K562 (cell line): ENCODE results near the gene AJM1. TPM values are rescaled to one million over a fixed set of nuclear protein-coding genes. Genes with fewer than 3 reads are reported as not detected.

Source experiments
- ATAC-seq: fragments of 200-7000 bp; cut with Tn5 transposase; 3 replicates; pipeline ENCODE4 v1.9.1; 2020; ENCODE audit warnings: moderate library complexity
- BruUV-seq: library from RNA; stranded (reverse); fragments of 400-500 nt; replicated peaks from 2 replicates; lab custom pipeline; 2021; lab: Mats Ljungman, UMichigan
- CTCF ChIA-PET: fragments of 300-600 bp; formaldehyde crosslinking; extraction: SDS; loops from one replicate; lab custom pipeline; 2021; ENCODE audit warnings: low intra/inter-chr PET ratio; lab: Yijun Ruan, JAX
- POLR2A ChIA-PET: fragments of 300-600, 350-650 bp; sonication (Branson Sonifier 250); formaldehyde crosslinking; extraction: SDS; loops from one replicate; lab custom pipeline; 2021; ENCODE audit warnings: antibody characterized with exemption, inconsistent platforms; lab: Yijun Ruan, JAX
- DNase-seq, 4 experiments: peaks; one replicate each; pipeline versions ENCODE4 v3.0.0 to v3.0.0-alpha.2; 2011 to 2018; ENCODE audit warnings: low spot score in 3 of 4, mixed read lengths in 3 of 4; ENCODE audit errors: extremely low read depth in 1 of 4
- FAIRE-seq: peaks from 2 replicates; lab custom pipeline; 2011; peaks lifted over from hg19 to GRCh38; lab: Jason Lieb, UNC
- H2AFZ ChIP-seq: 2 replicates; pipeline ENCODE4 v1.6.0; 2011; ENCODE audit warnings: low read depth, low read length, control low read depth, inconsistent platforms
- H3K27ac ChIP-seq: fragments of 200-600 bp; 3 replicates; pipeline ENCODE4 v1.8.0; 2011; ENCODE audit warnings: low read depth, mild to moderate bottlenecking, control low read depth, inconsistent platforms, low read length, moderate library complexity, mixed read lengths; ENCODE audit errors: extremely low read depth
- H3K27me3 ChIP-seq, 2 experiments: fragments of 300-600 bp in 1 of 2; 2 replicates in 1 of 2; 3 replicates in 1 of 2; pipeline versions ENCODE4 v1.6.0 to v1.8.0; 2011; ENCODE audit warnings: inconsistent platforms in 2 of 2, low read length in 2 of 2, mild to moderate bottlenecking in 1 of 2, mixed read lengths in 1 of 2, moderate library complexity in 1 of 2; ENCODE audit not compliant: control insufficient read depth in 2 of 2, insufficient read depth in 2 of 2
- H3K36me3 ChIP-seq: fragments of 300-600 bp; 3 replicates; pipeline ENCODE4 v1.8.0; 2011; ENCODE audit warnings: mild to moderate bottlenecking, low read length, inconsistent platforms; ENCODE audit not compliant: control insufficient read depth, insufficient read depth
- H3K4me1 ChIP-seq, 2 experiments: fragments of 200-600 bp in 1 of 2; replicated peaks in 1 of 2; 2 replicates in 1 of 2; 3 replicates in 1 of 2; pipeline versions ENCODE4 v1.5.1 to v1.8.0; 2011; ENCODE audit warnings: inconsistent platforms in 2 of 2, low read length in 2 of 2, mild to moderate bottlenecking in 1 of 2, mixed read lengths in 1 of 2, moderate library complexity in 1 of 2; ENCODE audit not compliant: control insufficient read depth in 2 of 2, insufficient read depth in 2 of 2
- H3K4me2 ChIP-seq: 2 replicates; pipeline ENCODE4 v1.6.1; 2011; ENCODE audit warnings: low read length, control low read depth, inconsistent platforms, mixed read lengths; ENCODE audit not compliant: insufficient read depth
- H3K4me3 ChIP-seq: fragments of 200-600 bp; sonication (generic), shearing (Covaris generic); 2 replicates; pipeline ENCODE4 v1.5.1; 2016; ENCODE audit warnings: control low read depth, inconsistent platforms
- H3K79me2 ChIP-seq: fragments of 200-600 bp; 3 replicates; pipeline ENCODE4 v1.8.0; 2011; ENCODE audit warnings: low read length, inconsistent platforms; ENCODE audit not compliant: control insufficient read depth, insufficient read depth
- H3K9ac ChIP-seq, 2 experiments: 2 replicates each; pipeline versions ENCODE4 v1.6.0 to v1.6.1; 2011; ENCODE audit warnings: low read depth in 2 of 2, low read length in 2 of 2, control low read depth in 1 of 2, inconsistent platforms in 1 of 2, mild to moderate bottlenecking in 1 of 2, mixed read lengths in 1 of 2; ENCODE audit not compliant: insufficient read depth in 1 of 2
- H3K9me1 ChIP-seq: one replicate; pipeline ENCODE4 v1.6.0; 2011; ENCODE audit warnings: inconsistent platforms, mild to moderate bottlenecking, low read length, moderate library complexity; ENCODE audit not compliant: control insufficient read depth, insufficient read depth
- H3K9me3 ChIP-seq: replicated peaks from 2 replicates; pipeline ENCODE4 v1.5.1; 2011; ENCODE audit warnings: low read depth, low read length, inconsistent platforms; ENCODE audit not compliant: control insufficient read depth, insufficient read depth
- H4K20me1 ChIP-seq: replicated peaks from 2 replicates; pipeline ENCODE4 v1.6.1; 2011; ENCODE audit warnings: low read length, inconsistent platforms, mixed read lengths; ENCODE audit not compliant: control insufficient read depth, insufficient read depth
- GTF2E2 ChIP-seq: fragments of 200-800 bp; sonication (Bioruptor generic); IDR thresholded peaks from 2 replicates; pipeline ENCODE4 v1.6.1; 2016; ENCODE audit warnings: missing genetic modification characterization, missing compliant biosample characterization
- HCFC1 ChIP-seq: IDR thresholded peaks from 2 replicates; pipeline ENCODE4 v1.6.1; 2012; ENCODE audit warnings: low read depth, low read length, improper control_type of control experiment
- MBD1 ChIP-seq: fragments of 250-450 bp; sonication (Bioruptor Pico); IDR thresholded peaks from 2 replicates; pipeline ENCODE4 v1.8.0; 2022; ENCODE audit warnings: inconsistent platforms
- POLR2G ChIP-seq: fragments of 200-400 bp; formaldehyde crosslinking; IDR thresholded peaks from 2 replicates; pipeline ENCODE4 v1.6.1; 2017; ENCODE audit warnings: low read depth, mild to moderate bottlenecking, antibody characterized with exemption, low read length, moderate library complexity
- RBM22 ChIP-seq: fragments of 200-400 bp; formaldehyde crosslinking; IDR thresholded peaks from 2 replicates; pipeline ENCODE4 v1.6.1; 2018; ENCODE audit warnings: low read length, low read depth; ENCODE audit not compliant: poor library complexity, severe bottlenecking
- WGBS: fragments of 100-300 bp; shearing (Covaris generic); methylation state at CpG from one replicate; pipeline ENCODE4 v1.1.6; 2016; ENCODE audit warnings: low coverage, mixed read lengths; ENCODE audit not compliant: insufficient coverage; ENCODE audit errors: missing lambda C conversion rate; 5-methylcytosine and 5-hydroxymethylcytosine counted together
- in situ Hi-C: fragments of 300-500 bp; cut with MboI; formaldehyde crosslinking; loops from 4 replicates; pipeline ENCODE4 v1.15.0; 2018; ENCODE audit warnings: inconsistent platforms, mixed read lengths
- intact Hi-C: fragments of 100-400 bp; cut with micrococcal nuclease; formaldehyde crosslinking; loops from 2 replicates; pipeline ENCODE4 v1.14.2; 2022
- polyA plus RNA-seq, 8 experiments: library from polyadenylated mRNA; depleted of rRNA in 4 of 8; stranded (reverse) in 5 of 8; unstranded in 3 of 8; fragments of >200 nt; fragmentation: Nextera tagmentation in 2 of 8; fragmentation: Illumina TruSeq in 1 of 8; extraction: Ambion mirVana in 2 of 8; extraction: Trizol in 1 of 8; gene quantifications; 2 replicates each; pipeline versions ENCODE4 v1.2.1 to v1.2.3, GENCODE V29; 2011 to 2014; ENCODE audit warnings: inconsistent platforms in 1 of 8, missing spikeins in 1 of 8
- total RNA-seq, 7 experiments: library from RNA; depleted of rRNA in 6 of 7; stranded (reverse); fragments of >200 nt in 6 of 7; fragmentation: Illumina TruSeq in 2 of 7; extraction: Trizol in 2 of 7; gene quantifications; 2 replicates each; pipeline versions ENCODE4 v1.2.1 to v1.2.3, GENCODE V29; 2011 to 2021; ENCODE audit warnings: low replicate concordance in 1 of 7
- TF ChIP-seq, protein P1 (sequence below): fragments of 250-450 bp; sonication (Bioruptor Pico); IDR thresholded peaks from 2 replicates; pipeline ENCODE4 v1.4.0; 2020; ENCODE audit warnings: mild to moderate bottlenecking, moderate library complexity

Gene AJM1
- total and polyA plus RNA-seq, 9 of the 15 experiments (the other 6 are each of a cell fraction or from before 2014, with no cell fraction given) = 0.01 to 3.7 (median 0.65) TPM; not detected in 1

GRCh38 chr9:136844761-136845464, 2.6 kb downstream of the AJM1 start:
- Histone ChIP-seq H2AFZ (no peak overlapping the region), H3K79me2 (peaks cover 16% of the 10 kb centered on the region), H3K4me2 (no peak overlapping the region), H3K9ac (no peak overlapping the region), H3K9me1 (no peaks in the 10 kb centered on the region), H3K9me3 (no peaks in the 10 kb centered on the region), H3K27me3 (no peaks in the 10 kb centered on the region), H3K4me1 (peaks cover 10 to 85% of the 10 kb centered on the region in 2 experiments), H3K27ac (no peak overlapping the region), H3K36me3 (peaks cover 10% of the 10 kb centered on the region; the same call in 2 of the 3 replicates), H4K20me1 (peaks cover 15% of the 10 kb centered on the region), H3K4me3 (no peak overlapping the region)
- TF ChIP-seq RBM22 = peak; percentile 21
- TF ChIP-seq GTF2E2 = no peak
- no TSS peak for BruUV-seq
- 97% methylated on average over 28 of the region's 88 CpGs for WGBS
- in situ Hi-C loops = no loop called here
- no peak for FAIRE-seq
- ATAC-seq = no peak
- CTCF ChIA-PET = no interaction called here
- intact Hi-C loops = loop anchor here (5.0 kb wide), 1 partner anchor 97 kb away; the partner anchor contains the start of gene FBXW5
- no peak for DNase-seq
- POLR2A ChIA-PET = no interaction called here

DNA sequence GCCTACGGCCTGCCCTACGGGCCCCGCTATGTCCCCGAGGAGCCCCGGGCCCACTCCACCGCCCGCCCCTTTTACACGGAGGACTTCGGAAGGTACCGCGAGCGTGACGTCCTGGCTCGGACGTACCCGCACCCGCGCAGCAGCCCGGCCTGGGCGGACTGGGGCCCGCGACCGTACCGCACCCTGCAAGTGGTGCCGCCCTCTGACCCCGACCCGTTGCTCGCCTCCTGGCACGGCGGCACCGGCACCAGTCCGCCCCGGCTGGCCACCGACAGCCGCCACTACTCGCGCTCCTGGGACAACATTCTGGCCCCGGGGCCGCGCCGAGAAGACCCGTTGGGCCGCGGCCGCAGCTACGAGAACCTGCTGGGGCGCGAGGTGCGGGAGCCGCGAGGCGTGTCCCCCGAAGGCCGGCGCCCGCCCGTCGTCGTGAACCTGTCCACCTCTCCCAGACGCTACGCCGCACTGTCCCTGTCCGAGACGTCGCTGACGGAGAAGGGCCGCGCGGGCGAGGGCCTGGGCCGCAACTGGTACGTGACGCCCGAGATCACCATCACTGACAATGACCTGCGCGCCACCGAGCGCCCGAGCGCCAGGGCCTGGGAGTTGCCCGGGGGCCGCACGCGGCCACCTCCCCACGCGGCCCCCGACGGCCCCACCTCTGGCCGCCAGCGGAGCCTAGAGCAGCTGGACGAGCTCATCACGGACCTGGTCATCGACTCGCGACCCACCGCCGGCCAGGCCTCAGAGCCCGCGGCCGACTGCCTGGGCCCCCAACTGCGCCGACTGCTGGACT, 3.4 kb downstream of the AJM1 start:
- no TSS peak for BruUV-seq
- intact Hi-C loops = loop anchor here (5.0 kb wide), 1 partner anchor 97 kb away; the partner anchor contains the start of gene FBXW5
- H3K27me3 ChIP-seq = no peaks in the 10 kb centered on the region
- FAIRE-seq = no peak
- H3K9ac ChIP-seq = no peak overlapping the region
- no peak for ATAC-seq
- no peak for DNase-seq
- CTCF ChIA-PET = no interaction called here
- H3K36me3 ChIP-seq = peaks cover 11% of the 10 kb centered on the region; the same call in 1 of the 3 replicates
- H2AFZ ChIP-seq = no peak overlapping the region
- peaks cover 23% of the 10 kb centered on the region for H3K79me2 ChIP-seq
- no peak overlapping the region for H3K4me2 ChIP-seq
- no peak overlapping the region for H3K4me3 ChIP-seq
- peaks cover 17% of the 10 kb centered on the region for H4K20me1 ChIP-seq
- peaks cover 13 to 85% of the 10 kb centered on the region in 2 experiments; a peak in 4 of 5 replicates for H3K4me1 ChIP-seq
- no peaks in the 10 kb centered on the region for H3K9me3 ChIP-seq
- POLR2A ChIA-PET = interaction anchor here (0.6 kb wide), 1 partner anchor 18 kb away, joined by 3 read pairs; no protein-coding TSS in a partner anchor
- in situ Hi-C loops = no loop called here
- H3K9me1 ChIP-seq = no peaks in the 10 kb centered on the region
- WGBS = 95% methylated on average over 18 of the region's 102 CpGs
- H3K27ac ChIP-seq = no peak overlapping the region
- no peak for TF ChIP-seq HCFC1
- TF ChIP-seq POLR2G = peak; percentile 73
- TF ChIP-seq, protein P1, sequence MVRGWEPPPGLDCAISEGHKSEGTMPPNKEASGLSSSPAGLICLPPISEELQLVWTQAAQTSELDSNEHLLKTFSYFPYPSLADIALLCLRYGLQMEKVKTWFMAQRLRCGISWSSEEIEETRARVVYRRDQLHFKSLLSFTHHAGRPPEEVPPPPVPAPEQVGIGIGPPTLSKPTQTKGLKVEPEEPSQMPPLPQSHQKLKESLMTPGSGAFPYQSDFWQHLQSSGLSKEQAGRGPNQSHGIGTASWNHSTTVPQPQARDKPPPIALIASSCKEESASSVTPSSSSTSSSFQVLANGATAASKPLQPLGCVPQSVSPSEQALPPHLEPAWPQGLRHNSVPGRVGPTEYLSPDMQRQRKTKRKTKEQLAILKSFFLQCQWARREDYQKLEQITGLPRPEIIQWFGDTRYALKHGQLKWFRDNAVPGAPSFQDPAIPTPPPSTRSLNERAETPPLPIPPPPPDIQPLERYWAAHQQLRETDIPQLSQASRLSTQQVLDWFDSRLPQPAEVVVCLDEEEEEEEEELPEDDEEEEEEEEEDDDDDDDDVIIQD (CRISPR knock-in tag) = no peak
- TF ChIP-seq MBD1 (CRISPR knock-in tag) = no peak
